Measurements from ENCODE around the gene ZNF280B.

ZNF280B gene

DNA sequence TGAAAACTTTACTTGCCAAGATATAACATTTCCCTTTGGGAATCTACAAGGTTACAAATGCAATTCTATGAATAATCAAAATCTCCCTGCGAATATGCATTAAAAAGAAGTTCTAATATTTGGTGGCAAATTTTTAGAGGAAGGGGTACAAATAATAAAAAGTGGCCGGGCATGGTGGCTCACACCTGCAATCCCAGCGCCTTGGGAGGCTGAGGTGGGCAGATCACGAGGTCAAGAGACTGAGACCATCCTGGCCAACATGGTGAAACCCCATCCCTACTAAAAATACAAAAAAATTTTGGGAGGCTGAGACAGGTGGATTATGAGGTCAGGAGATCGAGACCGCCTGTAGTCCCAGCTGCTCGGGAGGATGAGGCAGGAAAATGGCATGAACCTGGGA, 47.0 kb downstream of the ZNF280B start:
- ChIA-PET CTCF (interaction anchor here (0.7 to 5.0 kb wide), 10 partner anchors 11 to 493 kb away, joined by 3 to 42 read pairs (median 5); no protein-coding TSS in a partner anchor), POLR2A (no interaction called here)
- DNase-seq (ENCODE audit: extremely low spot score): no peak
- TF ChIP-seq, protein P1, sequence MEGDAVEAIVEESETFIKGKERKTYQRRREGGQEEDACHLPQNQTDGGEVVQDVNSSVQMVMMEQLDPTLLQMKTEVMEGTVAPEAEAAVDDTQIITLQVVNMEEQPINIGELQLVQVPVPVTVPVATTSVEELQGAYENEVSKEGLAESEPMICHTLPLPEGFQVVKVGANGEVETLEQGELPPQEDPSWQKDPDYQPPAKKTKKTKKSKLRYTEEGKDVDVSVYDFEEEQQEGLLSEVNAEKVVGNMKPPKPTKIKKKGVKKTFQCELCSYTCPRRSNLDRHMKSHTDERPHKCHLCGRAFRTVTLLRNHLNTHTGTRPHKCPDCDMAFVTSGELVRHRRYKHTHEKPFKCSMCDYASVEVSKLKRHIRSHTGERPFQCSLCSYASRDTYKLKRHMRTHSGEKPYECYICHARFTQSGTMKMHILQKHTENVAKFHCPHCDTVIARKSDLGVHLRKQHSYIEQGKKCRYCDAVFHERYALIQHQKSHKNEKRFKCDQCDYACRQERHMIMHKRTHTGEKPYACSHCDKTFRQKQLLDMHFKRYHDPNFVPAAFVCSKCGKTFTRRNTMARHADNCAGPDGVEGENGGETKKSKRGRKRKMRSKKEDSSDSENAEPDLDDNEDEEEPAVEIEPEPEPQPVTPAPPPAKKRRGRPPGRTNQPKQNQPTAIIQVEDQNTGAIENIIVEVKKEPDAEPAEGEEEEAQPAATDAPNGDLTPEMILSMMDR (IDR thresholded peaks at IDR 0.05; ENCODE audit: control extremely low read depth, extremely low read depth, low read depth, missing control alignments): no peak

DNA sequence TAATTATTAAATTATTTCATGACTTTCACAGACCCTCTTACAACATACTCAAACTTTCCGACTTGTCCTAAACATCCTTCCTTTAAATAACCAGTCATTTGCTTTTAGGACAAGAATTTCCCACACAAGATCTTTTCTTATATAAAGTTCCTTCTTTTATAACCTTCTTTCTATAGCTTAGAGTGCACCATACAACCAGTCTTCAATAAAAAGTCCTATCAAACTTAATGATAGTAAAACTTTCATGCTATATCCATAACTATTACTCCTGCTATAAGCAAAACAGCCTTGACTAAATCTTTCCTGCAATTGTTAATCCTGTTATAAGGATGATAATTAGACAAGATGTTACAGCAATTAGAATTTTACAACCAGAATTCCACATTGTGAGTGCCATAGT, 47.4 kb downstream of the ZNF280B start:
- POLR2A ChIA-PET: no interaction called here
- no peak for DNase-seq (ENCODE audit: extremely low spot score)
- CTCF ChIA-PET: interaction anchor here (1.5 to 4.2 kb wide), 5 partner anchors 11 to 70 kb away, joined by 3 to 29 read pairs (median 20); no protein-coding TSS in a partner anchor
- TF ChIP-seq, protein P1 (IDR thresholded peaks at IDR 0.05; ENCODE audit: control extremely low read depth, extremely low read depth, low read depth, missing control alignments): no peak

- DNase-seq (ENCODE audit: extremely low spot score): no peak
- TF ChIP-seq, protein P1 (IDR thresholded peaks at IDR 0.05; ENCODE audit: control extremely low read depth, extremely low read depth, low read depth, missing control alignments): peak; percentile 27
- ChIA-PET CTCF (interaction anchor here (3.8 to 4.2 kb wide), 2 partner anchors 17 to 38 kb away, joined by 20 to 23 read pairs; no protein-coding TSS in a partner anchor), POLR2A (no interaction called here)
Measured at GRCh38 chr22:22460635-22461034, 47.9 kb downstream of the ZNF280B start.

GRCh38 chr22:22460060-22460459, 48.5 kb downstream of the ZNF280B start:
- POLR2A ChIA-PET: no interaction called here
- CTCF ChIA-PET: interaction anchor here (1.1 kb wide), 1 partner anchor 10 kb away, joined by 4 read pairs; no protein-coding TSS in a partner anchor
- TF ChIP-seq, protein P1 (IDR thresholded peaks at IDR 0.05; ENCODE audit: control extremely low read depth, extremely low read depth, low read depth, missing control alignments): no peak
- DNase-seq (ENCODE audit: extremely low spot score): no peak

DNA sequence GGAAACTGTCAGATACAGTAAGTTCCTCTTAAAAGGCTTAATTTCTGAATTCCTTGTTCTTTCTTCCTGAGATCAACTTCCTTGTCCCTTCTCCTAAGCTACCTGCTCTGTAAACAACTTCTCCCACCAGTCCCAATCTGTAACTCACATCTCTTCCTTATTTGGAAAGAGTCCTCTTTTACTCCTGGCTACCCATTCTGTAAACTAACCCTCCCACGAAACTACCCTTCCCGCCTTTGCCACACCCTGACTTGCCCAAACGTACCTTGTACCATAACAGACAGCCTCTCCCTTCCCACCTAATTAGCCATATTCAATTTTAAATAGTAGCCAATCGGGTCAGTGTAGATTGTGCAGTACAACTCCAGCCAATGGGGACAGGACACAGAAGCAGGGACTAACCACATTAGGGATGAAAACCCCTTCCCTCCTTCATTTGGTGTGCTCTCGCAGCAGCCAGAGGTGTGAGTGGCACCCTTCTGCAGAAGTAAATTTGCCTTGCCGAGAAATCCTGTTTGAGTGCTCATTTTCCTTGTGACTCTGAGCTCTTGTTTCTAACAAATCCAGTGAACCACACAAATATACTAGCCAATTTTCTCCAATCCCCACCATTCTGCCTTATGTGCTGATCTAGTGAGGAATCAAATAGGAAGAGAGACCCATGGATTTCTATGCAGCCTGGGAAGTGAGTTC, 49.5 kb downstream of the ZNF280B start:
- DNase-seq (ENCODE audit: extremely low spot score): no peak
- CTCF ChIA-PET: interaction anchor here (0.9 to 1.1 kb wide), 3 partner anchors 9 to 50 kb away, joined by 3 to 5 read pairs (median 4); no protein-coding TSS in a partner anchor
- TF ChIP-seq, protein P1 (IDR thresholded peaks at IDR 0.05; ENCODE audit: control extremely low read depth, extremely low read depth, low read depth, missing control alignments): no peak
- POLR2A ChIA-PET: no interaction called here

DNA sequence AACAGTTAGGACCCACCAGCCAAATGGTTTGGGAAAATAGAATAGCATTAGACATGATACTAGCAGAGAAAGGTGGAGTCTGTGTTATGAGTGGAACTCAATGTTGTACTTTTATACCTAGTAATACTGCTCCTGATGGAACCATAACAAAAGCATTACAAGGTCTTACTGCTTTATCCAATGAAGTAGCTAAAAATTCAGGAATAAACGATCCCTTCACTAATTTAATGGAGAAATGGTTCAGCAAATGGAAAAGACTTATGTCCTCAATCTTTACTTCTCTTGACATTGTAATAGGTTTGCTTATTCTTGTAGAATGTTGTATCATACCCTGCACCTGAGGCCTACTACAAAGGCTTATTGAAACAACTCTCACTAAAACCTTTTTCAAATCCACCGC, 50.2 kb downstream of the ZNF280B start:
- TF ChIP-seq, protein P1 (IDR thresholded peaks at IDR 0.05; ENCODE audit: control extremely low read depth, extremely low read depth, low read depth, missing control alignments): no peak
- POLR2A ChIA-PET: no interaction called here
- CTCF ChIA-PET: interaction anchor here (0.9 to 1.0 kb wide), 2 partner anchors 36 to 51 kb away, joined by 3 to 5 read pairs; no protein-coding TSS in a partner anchor
- DNase-seq (ENCODE audit: extremely low spot score): no peak

Measured in GM10248 (cell line).